GM18868 (cell line): ENCODE data around the gene CTDP1.
"Not testable (repeated sequence)": the region's sequence is repeated elsewhere in the genome, so short reads cannot be mapped to it uniquely, and the experiment has no call there.

Source experiments
- ATAC-seq: cut with Tn5 transposase; IDR thresholded peaks from one replicate; pipeline ENCODE4 v1.9.1; 2021; ENCODE audit warnings: mild to moderate bottlenecking, moderate library complexity; ENCODE audit not compliant: unreplicated experiment

Gene CTDP1

DNA sequence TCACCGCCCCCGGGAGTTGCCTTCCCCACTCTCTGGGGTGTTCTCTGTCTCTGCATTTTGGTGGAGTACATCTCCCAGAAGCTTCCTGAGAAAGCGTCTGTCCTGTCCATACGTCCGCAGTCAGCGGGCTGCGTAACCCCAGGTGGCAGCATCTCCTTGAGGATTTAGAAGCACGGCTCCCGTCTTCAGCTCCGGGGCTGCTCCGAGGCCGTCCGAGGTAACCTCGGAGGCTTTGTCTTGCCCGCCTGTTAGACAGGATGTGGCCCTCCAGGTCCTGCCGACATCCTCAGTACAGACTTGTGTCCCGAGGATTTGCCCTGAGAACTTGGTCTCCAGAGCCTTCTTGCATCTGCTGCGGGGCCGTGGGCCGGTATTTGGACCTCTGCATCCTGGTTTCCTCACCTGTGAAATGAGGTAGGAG is 58.4 kb downstream of the CTDP1 start:
- ATAC-seq = no peak

DNA sequence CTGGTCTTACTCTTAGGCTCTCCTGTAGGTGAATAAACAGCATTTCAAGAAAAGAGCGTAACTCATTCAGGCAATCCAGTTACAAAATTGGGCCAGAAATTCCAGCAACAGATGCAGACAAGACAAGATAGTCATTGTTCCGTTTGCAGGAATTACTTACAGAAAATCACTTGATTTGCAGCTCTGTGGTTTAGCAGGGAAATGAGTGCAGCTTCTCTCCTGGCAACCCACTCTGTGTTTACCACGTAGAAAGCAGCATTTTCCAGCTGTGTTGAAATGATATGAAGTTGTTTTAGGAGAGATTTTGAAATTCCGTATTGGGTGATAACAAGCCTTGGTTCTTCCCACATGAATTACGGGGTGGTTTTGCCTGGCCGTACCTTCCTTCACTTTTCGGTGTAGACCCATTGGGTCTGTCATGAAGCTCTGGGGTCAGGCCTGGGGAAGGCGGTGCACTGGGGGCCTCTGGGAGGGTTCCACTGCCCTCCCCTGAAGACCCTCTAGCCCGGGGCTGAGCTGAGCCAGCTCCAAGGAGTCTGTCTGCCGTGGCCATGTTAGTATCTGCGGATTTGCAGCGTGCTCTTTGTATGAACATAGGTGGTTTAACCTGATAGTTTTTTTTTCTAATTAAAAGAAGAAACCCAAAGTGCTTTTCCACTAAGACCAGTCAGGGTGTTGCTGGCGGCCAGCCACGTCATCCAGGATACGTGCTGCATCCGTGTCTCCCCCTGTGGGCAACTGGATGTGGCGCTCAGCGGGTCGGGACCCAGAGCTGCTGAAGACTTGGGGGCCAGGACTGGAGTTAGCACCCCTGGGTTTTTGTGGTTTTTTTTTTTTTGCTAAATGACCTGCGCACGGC is 59.2 kb downstream of the CTDP1 start:
- ATAC-seq = no peak

GRCh38 chr18:79739440-79739778 is 59.8 kb downstream of the CTDP1 start:
- ATAC-seq = no peak

DNA sequence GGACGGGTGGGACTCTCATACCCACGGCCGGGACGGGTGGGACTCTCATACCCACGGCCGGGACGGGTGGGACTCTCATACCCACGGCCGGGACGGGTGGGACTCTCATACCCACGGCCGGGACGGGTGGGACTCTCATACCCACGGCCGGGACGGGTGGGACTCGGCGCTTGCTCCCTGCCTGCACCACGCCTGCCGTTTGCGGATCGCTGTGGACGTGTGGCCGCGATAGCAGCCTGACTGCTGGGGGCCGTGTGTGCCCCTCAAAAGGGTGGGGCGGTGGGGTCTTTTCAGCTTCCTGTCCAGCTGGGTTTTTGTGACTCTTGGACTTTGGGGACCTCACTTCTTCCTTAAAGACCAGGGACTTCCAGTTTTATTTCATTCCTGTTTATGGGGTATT is 60.4 kb downstream of the CTDP1 start:
- ATAC-seq = not testable (repeated sequence)

- no peak for ATAC-seq
These were observed 61.1 kb downstream of the CTDP1 start for GRCh38 chr18:79740521-79741361.

- ATAC-seq = no peak
These were observed 61.7 kb downstream of the CTDP1 start for GRCh38 chr18:79741362-79741700.

- ATAC-seq = no peak
These were observed 62.5 kb downstream of the CTDP1 start for GRCh38 chr18:79742076-79742475.

- no peak for ATAC-seq
These were observed 65.0 kb downstream of the CTDP1 start for GRCh38 chr18:79744625-79745024.

- ATAC-seq = no peak
These were observed 67.1 kb downstream of the CTDP1 start for GRCh38 chr18:79746730-79747129.

DNA sequence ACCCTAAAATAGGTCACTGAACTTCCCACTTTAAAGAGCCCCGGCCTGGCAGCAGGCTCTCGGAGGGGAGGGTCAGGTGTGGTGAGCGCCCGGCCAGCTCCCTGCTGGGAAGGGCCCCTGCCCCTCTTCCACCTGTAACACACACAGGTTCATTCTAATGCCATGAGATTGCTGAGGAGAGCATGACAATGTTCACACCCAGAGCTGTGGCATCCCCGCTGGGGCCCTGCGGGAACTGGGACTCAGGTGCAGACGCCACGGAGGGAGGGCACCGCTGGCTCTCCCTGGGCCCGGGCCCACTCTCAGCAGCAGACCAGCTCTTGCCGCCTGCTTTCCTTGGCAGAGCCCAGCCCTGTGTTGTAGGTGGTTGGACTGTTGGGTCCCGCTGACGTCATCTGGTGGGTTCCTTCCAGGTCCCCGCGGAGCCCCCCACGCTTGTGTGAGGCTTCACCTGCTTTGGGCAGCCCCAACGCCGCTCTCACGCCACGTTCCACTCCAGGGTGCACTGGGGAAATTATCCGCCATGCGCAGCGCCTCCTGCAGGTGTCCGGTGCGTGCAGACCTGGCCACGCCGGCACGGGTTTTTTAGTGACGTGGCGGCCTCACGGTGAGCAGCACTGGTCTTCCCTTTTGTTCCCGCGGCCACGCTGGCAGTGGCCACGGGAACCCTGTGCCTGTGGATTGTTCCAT is 67.7 kb downstream of the CTDP1 start:
- no peak for ATAC-seq

DNA sequence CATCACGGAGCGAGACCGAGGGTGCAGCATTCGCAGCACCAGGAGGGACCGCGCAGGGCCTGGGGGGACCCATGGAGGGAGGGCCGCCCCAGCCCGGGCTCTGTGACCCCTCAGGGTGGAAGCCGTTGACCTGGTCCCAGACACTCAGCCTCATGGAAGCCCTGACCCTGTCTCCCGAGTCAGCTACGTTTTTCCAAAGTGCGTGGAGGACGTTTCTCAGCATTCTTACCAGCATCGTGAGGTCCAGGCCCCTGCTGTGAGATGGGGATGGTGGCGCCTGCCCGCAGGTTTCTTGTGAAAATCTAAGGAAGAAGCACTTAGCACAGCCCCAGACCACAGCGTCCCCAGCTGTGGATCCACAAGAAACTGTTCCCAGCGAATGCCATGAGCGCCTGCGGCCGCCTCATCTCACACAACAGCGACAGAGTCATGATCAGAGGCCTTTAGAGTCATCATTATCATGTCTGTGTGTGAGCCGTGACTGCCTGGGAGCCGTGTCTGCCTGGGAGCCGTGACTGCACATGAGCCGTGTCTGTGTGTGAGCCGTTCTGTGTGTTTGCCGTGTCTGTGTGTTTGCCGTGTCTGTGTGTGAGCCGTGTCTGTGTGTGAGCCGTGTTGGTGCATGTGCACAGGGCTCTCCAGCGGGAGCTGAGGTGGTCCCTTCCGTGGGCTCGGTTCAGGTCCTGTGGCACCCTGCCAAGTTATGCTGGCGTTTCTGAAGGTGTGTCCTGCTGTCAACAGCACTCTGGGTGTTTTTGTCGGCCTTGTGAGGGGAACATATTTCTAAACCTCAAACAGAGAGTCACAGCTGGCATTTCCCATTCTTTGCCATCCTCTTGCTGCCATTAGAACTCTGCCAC is 68.9 kb downstream of the CTDP1 start:
- no peak for ATAC-seq

DNA sequence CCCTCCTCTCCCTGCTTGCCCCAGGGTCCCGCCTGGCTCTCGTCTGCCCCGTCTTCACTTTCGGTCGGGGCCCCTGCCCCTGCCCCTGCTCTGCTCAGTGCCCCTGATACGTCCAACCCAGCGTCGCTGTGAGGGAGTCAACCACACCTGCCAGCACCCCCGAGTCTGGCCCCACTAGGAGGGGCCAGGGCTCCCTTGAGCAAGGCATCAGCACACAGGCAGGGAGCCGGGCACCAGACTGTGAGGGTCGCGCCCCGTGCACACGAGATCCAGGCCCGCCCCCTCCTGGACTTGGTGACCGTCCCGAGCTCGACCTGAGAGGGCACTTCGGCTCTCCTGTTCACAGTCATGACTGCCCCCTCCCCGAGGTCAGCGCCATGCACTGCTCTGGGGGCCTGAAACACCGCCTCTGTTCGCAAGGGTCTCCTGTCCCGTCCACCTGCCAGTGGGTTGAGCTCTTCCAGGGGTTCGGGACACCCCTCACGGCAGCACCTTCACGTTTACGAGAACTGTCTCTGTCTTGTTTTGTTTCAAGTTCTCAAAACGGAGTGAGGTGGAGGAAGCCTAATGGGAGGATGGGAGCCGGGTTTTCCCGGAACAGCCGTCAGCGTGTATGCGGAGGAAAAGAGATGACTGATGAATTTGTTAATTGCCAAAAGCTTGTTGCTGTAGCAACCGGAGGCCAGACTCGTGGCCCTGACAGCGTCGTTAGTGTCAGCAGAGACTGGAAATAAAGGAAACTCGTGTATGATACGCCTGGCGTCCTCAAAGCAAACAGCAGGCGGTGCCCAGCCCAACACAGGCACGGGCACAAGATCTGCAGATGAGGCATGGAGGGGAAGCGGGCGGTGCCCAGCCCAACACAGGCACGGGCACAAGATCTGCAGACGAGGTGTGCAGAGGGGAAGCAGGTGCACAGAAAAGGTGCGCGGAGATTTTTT is 69.9 kb downstream of the CTDP1 start:
- ATAC-seq = no peak

DNA sequence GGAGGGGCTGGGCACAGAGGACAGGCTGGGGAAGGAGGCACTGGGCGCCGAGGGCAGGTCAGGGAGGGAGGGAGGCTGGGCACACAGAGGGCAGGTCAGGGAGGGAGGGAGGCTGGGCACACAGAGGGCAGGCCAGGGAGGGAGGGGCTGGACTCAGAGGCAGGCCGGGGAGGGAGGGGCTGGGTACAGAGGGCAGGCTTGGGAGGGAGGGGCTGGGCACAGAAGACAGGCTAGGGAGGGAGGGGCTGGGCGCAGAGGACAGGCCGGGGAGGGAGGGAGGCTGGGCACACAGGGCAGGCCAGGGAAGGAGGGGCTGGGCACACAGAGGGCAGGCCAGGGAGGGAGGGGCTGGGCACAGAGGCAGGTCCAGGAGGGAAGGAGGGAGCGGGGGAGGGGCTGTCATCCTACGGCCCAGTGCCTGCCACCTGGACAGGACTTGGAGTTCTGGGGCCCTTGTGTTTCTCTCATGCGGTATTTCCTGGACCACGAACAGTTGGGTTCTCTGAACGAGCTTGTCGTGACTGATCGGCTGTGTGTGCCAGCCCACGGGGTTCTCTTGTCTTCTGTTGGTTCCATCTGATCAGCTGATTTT is 71.5 kb downstream of the CTDP1 start:
- ATAC-seq = no peak

- ATAC-seq = not testable (repeated sequence)
These were observed 72.4 kb downstream of the CTDP1 start for GRCh38 chr18:79751918-79752578.

GRCh38 chr18:79752946-79753345 is 73.3 kb downstream of the CTDP1 start:
- not testable (repeated sequence) for ATAC-seq

DNA sequence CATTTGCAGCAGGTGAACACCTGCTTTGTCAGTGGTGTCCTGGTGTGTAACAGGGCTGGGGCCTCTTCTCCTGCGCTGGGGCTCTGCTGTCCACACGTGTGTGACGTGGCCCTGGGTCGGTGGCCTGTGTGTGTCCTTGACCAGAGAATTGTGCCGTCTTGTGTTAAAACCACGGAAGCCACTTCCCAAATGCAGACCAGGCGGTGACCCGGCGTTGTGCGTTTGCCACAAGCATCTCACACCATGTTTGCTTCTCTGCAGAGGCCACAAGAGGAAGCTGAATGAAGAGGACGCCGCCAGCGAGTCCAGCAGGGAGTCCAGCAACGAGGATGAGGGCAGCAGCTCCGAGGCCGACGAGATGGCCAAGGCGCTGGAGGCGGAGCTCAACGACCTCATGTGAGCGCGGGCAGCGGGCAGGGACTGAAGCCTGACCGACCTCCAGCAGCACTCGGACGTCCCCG is 73.8 kb downstream of the CTDP1 start:
- ATAC-seq = no peak

GRCh38 chr18:79754022-79754761 is 74.6 kb downstream of the CTDP1 start:
- no peak for ATAC-seq

GRCh38 chr18:79754831-79755351 is 75.3 kb downstream of the CTDP1 start:
- ATAC-seq = no peak
